ENCODE data around the gene KCNJ10. TPM values are rescaled to one million over a fixed set of nuclear protein-coding genes. Genes with fewer than 3 reads are reported as not detected.
A peak's percentile ranks its signal among the peaks of the same experiment; 100 is the strongest.

Gene KCNJ10
- total and polyA plus RNA-seq, 2 experiments from 2014 or later, result not detected

GRCh38 chr1:160087118-160087662 is 17.2 kb upstream of the KCNJ10 start:
- WGBS (ENCODE audit: low lambda C conversion rate, missing lambda C conversion rate), result 95% methylated on average over 11 of the region's 12 CpGs
- DNase-seq (ENCODE audit: low spot score), result no peak
- H3K4me1 ChIP-seq (ENCODE audit: insufficient read depth), result no peaks in the 10 kb centered on the region
- no peak overlapping the region for H2AFZ ChIP-seq
- peaks cover 14% of the 10 kb centered on the region for H3K27me3 ChIP-seq
- no peak overlapping the region for H3K4me2 ChIP-seq
- no peak overlapping the region for H3K4me3 ChIP-seq
- no peaks in the 10 kb centered on the region for H3K9me2 ChIP-seq (replicated peaks; ENCODE audit: insufficient read depth)
- H3K79me2 ChIP-seq, result no peaks in the 10 kb centered on the region
- H3K27ac ChIP-seq, result no peak overlapping the region
- TF ChIP-seq, protein P1, sequence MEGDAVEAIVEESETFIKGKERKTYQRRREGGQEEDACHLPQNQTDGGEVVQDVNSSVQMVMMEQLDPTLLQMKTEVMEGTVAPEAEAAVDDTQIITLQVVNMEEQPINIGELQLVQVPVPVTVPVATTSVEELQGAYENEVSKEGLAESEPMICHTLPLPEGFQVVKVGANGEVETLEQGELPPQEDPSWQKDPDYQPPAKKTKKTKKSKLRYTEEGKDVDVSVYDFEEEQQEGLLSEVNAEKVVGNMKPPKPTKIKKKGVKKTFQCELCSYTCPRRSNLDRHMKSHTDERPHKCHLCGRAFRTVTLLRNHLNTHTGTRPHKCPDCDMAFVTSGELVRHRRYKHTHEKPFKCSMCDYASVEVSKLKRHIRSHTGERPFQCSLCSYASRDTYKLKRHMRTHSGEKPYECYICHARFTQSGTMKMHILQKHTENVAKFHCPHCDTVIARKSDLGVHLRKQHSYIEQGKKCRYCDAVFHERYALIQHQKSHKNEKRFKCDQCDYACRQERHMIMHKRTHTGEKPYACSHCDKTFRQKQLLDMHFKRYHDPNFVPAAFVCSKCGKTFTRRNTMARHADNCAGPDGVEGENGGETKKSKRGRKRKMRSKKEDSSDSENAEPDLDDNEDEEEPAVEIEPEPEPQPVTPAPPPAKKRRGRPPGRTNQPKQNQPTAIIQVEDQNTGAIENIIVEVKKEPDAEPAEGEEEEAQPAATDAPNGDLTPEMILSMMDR (IDR thresholded peaks at IDR 0.05; ENCODE audit: poor library complexity), result no peak
- TF ChIP-seq EZH2 (IDR thresholded peaks at IDR 0.05; ENCODE audit: borderline replicate concordance) (no peak), EZH2phosphoT487 (IDR thresholded peaks at IDR 0.05; ENCODE audit: low read depth, severe bottlenecking, unreplicated experiment) (no peak)
- no peaks in the 10 kb centered on the region for H3K9me3 ChIP-seq (ENCODE audit: low read depth)
- H4K20me1 ChIP-seq (ENCODE audit: insufficient read depth, poor library complexity, severe bottlenecking), result no peaks in the 10 kb centered on the region
- H3K36me3 ChIP-seq (replicated peaks; ENCODE audit: insufficient read depth, low read depth), result no peaks in the 10 kb centered on the region

DNA sequence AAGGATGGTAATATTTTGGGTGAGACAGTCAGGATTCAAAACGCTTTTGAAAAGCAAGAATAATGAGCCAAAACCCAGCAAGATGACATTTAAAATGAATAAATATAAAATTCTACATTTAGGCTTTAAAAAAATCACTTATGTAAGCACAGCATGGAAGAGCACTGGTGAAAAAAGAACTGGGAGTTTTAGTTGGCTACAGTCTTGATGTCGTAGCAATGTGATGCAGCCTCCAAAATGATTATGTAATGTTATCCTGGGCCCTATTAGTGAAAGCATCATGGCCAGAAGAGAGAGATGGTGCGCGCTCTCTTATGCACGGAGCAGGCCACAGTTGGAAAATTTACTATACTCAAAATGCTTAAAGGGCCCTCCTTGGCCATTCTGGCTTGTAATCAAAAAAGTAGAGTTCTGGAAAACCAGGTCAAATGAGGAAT is 16.5 kb upstream of the KCNJ10 start:
- 89% methylated on average over 5 of the region's 5 CpGs for WGBS (ENCODE audit: low lambda C conversion rate, missing lambda C conversion rate)
- Histone ChIP-seq H3K4me2 (no peak overlapping the region), H3K36me3 (replicated peaks; ENCODE audit: insufficient read depth, low read depth) (no peaks in the 10 kb centered on the region), H2AFZ (no peak overlapping the region), H3K4me3 (no peak overlapping the region), H3K79me2 (no peaks in the 10 kb centered on the region), H3K4me1 (ENCODE audit: insufficient read depth) (no peaks in the 10 kb centered on the region), H3K9me3 (ENCODE audit: low read depth) (no peaks in the 10 kb centered on the region), H3K9me2 (replicated peaks; ENCODE audit: insufficient read depth) (no peaks in the 10 kb centered on the region), H4K20me1 (ENCODE audit: insufficient read depth, poor library complexity, severe bottlenecking) (no peaks in the 10 kb centered on the region), H3K27ac (no peak overlapping the region), H3K27me3 (peaks cover 21% of the 10 kb centered on the region)
- TF ChIP-seq EZH2phosphoT487 (IDR thresholded peaks at IDR 0.05; ENCODE audit: low read depth, severe bottlenecking, unreplicated experiment), result no peak
- DNase-seq (ENCODE audit: low spot score), result no peak

DNA sequence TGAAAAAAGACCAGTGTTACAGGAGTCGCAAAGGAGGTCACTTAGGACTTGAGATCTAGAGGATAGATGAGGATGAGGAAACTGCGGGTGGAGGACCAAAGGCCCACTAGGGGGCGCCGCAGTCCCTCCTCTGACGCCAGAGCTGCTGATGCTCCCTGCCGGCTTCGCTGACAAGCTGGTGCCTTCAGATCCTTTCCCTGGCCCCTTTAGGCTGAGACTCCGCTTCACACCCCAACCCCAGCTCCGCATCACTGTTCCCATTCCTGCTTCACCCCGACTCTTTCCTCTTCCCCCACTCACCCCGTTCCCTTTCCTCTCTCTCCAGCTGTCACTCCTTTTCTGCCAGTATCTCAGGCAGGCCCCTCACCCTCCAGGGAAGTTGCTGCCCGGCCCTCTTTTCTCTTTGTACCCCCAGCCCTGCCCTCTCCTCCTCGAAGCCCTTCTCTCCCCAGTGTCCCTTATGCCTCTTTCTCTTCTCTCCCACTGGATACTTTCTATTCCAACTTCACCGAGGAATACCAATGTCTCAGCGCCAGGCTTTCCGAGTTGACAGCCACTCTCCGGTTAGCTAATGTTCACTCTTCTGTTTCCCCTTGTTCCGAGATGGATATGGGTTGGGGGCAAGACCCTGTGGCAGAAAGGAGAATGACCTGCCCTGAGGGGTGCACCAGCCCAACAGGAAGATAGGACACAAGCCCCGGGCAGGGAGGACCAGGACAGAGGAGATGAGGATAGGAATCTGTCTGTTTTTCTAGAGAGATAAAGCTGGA is 15.9 kb upstream of the KCNJ10 start:
- H3K27me3 ChIP-seq, result peaks cover 27% of the 10 kb centered on the region
- H3K4me1 ChIP-seq (ENCODE audit: insufficient read depth), result no peaks in the 10 kb centered on the region
- H3K4me3 ChIP-seq, result no peak overlapping the region
- no peaks in the 10 kb centered on the region for H3K9me2 ChIP-seq (replicated peaks; ENCODE audit: insufficient read depth)
- DNase-seq (ENCODE audit: low spot score), result peak; percentile 91
- H3K36me3 ChIP-seq (replicated peaks; ENCODE audit: insufficient read depth, low read depth), result no peaks in the 10 kb centered on the region
- H3K79me2 ChIP-seq, result no peaks in the 10 kb centered on the region
- 43% methylated on average over 19 of the region's 19 CpGs for WGBS (ENCODE audit: low lambda C conversion rate, missing lambda C conversion rate)
- no peak overlapping the region for H2AFZ ChIP-seq
- H3K4me2 ChIP-seq, result no peak overlapping the region
- H4K20me1 ChIP-seq (ENCODE audit: insufficient read depth, poor library complexity, severe bottlenecking), result no peaks in the 10 kb centered on the region
- H3K27ac ChIP-seq, result no peak overlapping the region
- no peaks in the 10 kb centered on the region for H3K9me3 ChIP-seq (ENCODE audit: low read depth)
- TF ChIP-seq, protein P1 (IDR thresholded peaks at IDR 0.05; ENCODE audit: poor library complexity), result peak; percentile 74
- TF ChIP-seq EZH2 (IDR thresholded peaks at IDR 0.05; ENCODE audit: borderline replicate concordance), result no peak

- Histone ChIP-seq H3K79me2 (no peaks in the 10 kb centered on the region), H3K4me1 (ENCODE audit: insufficient read depth) (no peaks in the 10 kb centered on the region), H3K4me3 (no peak overlapping the region), H3K9me3 (ENCODE audit: low read depth) (no peaks in the 10 kb centered on the region), H2AFZ (no peak overlapping the region), H4K20me1 (ENCODE audit: insufficient read depth, poor library complexity, severe bottlenecking) (no peaks in the 10 kb centered on the region), H3K36me3 (replicated peaks; ENCODE audit: insufficient read depth, low read depth) (no peaks in the 10 kb centered on the region), H3K27ac (no peak overlapping the region), H3K4me2 (no peak overlapping the region), H3K27me3 (peaks cover 38% of the 10 kb centered on the region), H3K9me2 (replicated peaks; ENCODE audit: insufficient read depth) (no peaks in the 10 kb centered on the region)
- no peak for DNase-seq (ENCODE audit: low spot score)
- TF ChIP-seq EZH2 (IDR thresholded peaks at IDR 0.05; ENCODE audit: borderline replicate concordance) (no peak), EZH2phosphoT487 (IDR thresholded peaks at IDR 0.05; ENCODE audit: low read depth, severe bottlenecking, unreplicated experiment) (no peak)
- TF ChIP-seq, protein P1 (IDR thresholded peaks at IDR 0.05; ENCODE audit: poor library complexity), result no peak
- WGBS (ENCODE audit: low lambda C conversion rate, missing lambda C conversion rate), result 98% methylated on average over 21 of the region's 30 CpGs
Observed at GRCh38 chr1:160084771-160085321, 14.9 kb upstream of the KCNJ10 start.
